Measurements from ENCODE around the gene FXN.

FXN gene

GRCh38 chr9:69003051-69003450 lies 32.5 kb upstream of the FXN start:
- Histone ChIP-seq H3K9me3 (ENCODE audit: control insufficient read depth, insufficient read depth, low read length) (no peaks in the 10 kb centered on the region), H3K4me1 (ENCODE audit: control insufficient read depth, insufficient read depth, low read length) (no peaks in the 10 kb centered on the region), H3K27ac (ENCODE audit: low read length) (no peak overlapping the region), H3K4me3 (ENCODE audit: low read length) (no peak overlapping the region), H3K36me3 (ENCODE audit: control insufficient read depth, insufficient read depth, low read length) (no peaks in the 10 kb centered on the region), H3K27me3 (ENCODE audit: control insufficient read depth, insufficient read depth, low read length) (no peaks in the 10 kb centered on the region)
- no peak for DNase-seq (ENCODE audit: low read depth, low spot score)
- no CpG with 5 or more reads among the region's 8 CpGs for WGBS (ENCODE audit: insufficient coverage, insufficient read length)

- WGBS (ENCODE audit: insufficient coverage, insufficient read length): no CpG with 5 or more reads among the region's 2 CpGs
- H3K27me3 ChIP-seq (ENCODE audit: control insufficient read depth, insufficient read depth, low read length): no peaks in the 10 kb centered on the region
- no peak overlapping the region for H3K4me3 ChIP-seq (ENCODE audit: low read length)
- H3K9me3 ChIP-seq (ENCODE audit: control insufficient read depth, insufficient read depth, low read length): no peaks in the 10 kb centered on the region
- no peak overlapping the region for H3K27ac ChIP-seq (ENCODE audit: low read length)
- no peaks in the 10 kb centered on the region for H3K36me3 ChIP-seq (ENCODE audit: control insufficient read depth, insufficient read depth, low read length)
- no peaks in the 10 kb centered on the region for H3K4me1 ChIP-seq (ENCODE audit: control insufficient read depth, insufficient read depth, low read length)
- DNase-seq (ENCODE audit: low read depth, low spot score): no peak
Measured at GRCh38 chr9:69004836-69005235, 30.7 kb upstream of the FXN start.

GRCh38 chr9:69009708-69010107 lies 25.8 kb upstream of the FXN start:
- H3K4me3 ChIP-seq (ENCODE audit: low read length): no peak overlapping the region
- no peak for DNase-seq (ENCODE audit: low read depth, low spot score)
- H3K27ac ChIP-seq (ENCODE audit: low read length): no peak overlapping the region
- H3K27me3 ChIP-seq (ENCODE audit: control insufficient read depth, insufficient read depth, low read length): no peaks in the 10 kb centered on the region
- H3K9me3 ChIP-seq (ENCODE audit: control insufficient read depth, insufficient read depth, low read length): no peaks in the 10 kb centered on the region
- no peaks in the 10 kb centered on the region for H3K4me1 ChIP-seq (ENCODE audit: control insufficient read depth, insufficient read depth, low read length)
- H3K36me3 ChIP-seq (ENCODE audit: control insufficient read depth, insufficient read depth, low read length): no peaks in the 10 kb centered on the region
- WGBS (ENCODE audit: insufficient coverage, insufficient read length): no CpG with 5 or more reads among the region's 1 CpG

- H3K4me3 ChIP-seq (ENCODE audit: low read length): no peak overlapping the region
- H3K27ac ChIP-seq (ENCODE audit: low read length): no peak overlapping the region
- H3K9me3 ChIP-seq (ENCODE audit: control insufficient read depth, insufficient read depth, low read length): no peaks in the 10 kb centered on the region
- H3K36me3 ChIP-seq (ENCODE audit: control insufficient read depth, insufficient read depth, low read length): no peaks in the 10 kb centered on the region
- no CpG with 5 or more reads among the region's 18 CpGs for WGBS (ENCODE audit: insufficient coverage, insufficient read length)
- no peaks in the 10 kb centered on the region for H3K27me3 ChIP-seq (ENCODE audit: control insufficient read depth, insufficient read depth, low read length)
- H3K4me1 ChIP-seq (ENCODE audit: control insufficient read depth, insufficient read depth, low read length): no peaks in the 10 kb centered on the region
- no peak for DNase-seq (ENCODE audit: low read depth, low spot score)
Measured at GRCh38 chr9:69012696-69013381, 22.7 kb upstream of the FXN start.

GRCh38 chr9:69013382-69013727 lies 22.2 kb upstream of the FXN start:
- Histone ChIP-seq H3K9me3 (ENCODE audit: control insufficient read depth, insufficient read depth, low read length) (no peaks in the 10 kb centered on the region), H3K4me3 (ENCODE audit: low read length) (no peak overlapping the region), H3K4me1 (ENCODE audit: control insufficient read depth, insufficient read depth, low read length) (no peaks in the 10 kb centered on the region), H3K27me3 (ENCODE audit: control insufficient read depth, insufficient read depth, low read length) (no peaks in the 10 kb centered on the region), H3K36me3 (ENCODE audit: control insufficient read depth, insufficient read depth, low read length) (no peaks in the 10 kb centered on the region), H3K27ac (ENCODE audit: low read length) (no peak overlapping the region)
- DNase-seq (ENCODE audit: low read depth, low spot score): no peak
- no CpG with 5 or more reads among the region's 26 CpGs for WGBS (ENCODE audit: insufficient coverage, insufficient read length)

- Histone ChIP-seq H3K27ac (ENCODE audit: low read length) (no peak within 1 kb of the TSS), H3K9me3 (ENCODE audit: control insufficient read depth, insufficient read depth, low read length) (no peaks in the 10 kb centered on the region), H3K4me1 (ENCODE audit: control insufficient read depth, insufficient read depth, low read length) (no peaks in the 10 kb centered on the region), H3K36me3 (ENCODE audit: control insufficient read depth, insufficient read depth, low read length) (no peaks in the 10 kb centered on the region), H3K4me3 (ENCODE audit: low read length) (no peak within 1 kb of the TSS), H3K27me3 (ENCODE audit: control insufficient read depth, insufficient read depth, low read length) (no peaks in the 10 kb centered on the region)
- whole genome bisulfite sequencing (ENCODE audit: insufficient coverage, insufficient read length): no CpG with 5 or more reads among the region's 29 CpGs
- no peak for DNase-seq (ENCODE audit: low read depth, low spot score)
Measured at GRCh38 chr9:69014013-69014412, 21.5 kb upstream of the FXN start, which contains the start of gene PRKACG. Gene PRKACG, minus strand, starts transcription at chr9:69014113. Its CDS starts 21 bp downstream, at chr9:69014092.

GRCh38 chr9:69016191-69017096 lies 19.1 kb upstream of the FXN start:
- Histone ChIP-seq H3K27ac (ENCODE audit: low read length) (no peak overlapping the region), H3K36me3 (ENCODE audit: control insufficient read depth, insufficient read depth, low read length) (no peaks in the 10 kb centered on the region), H3K27me3 (ENCODE audit: control insufficient read depth, insufficient read depth, low read length) (no peaks in the 10 kb centered on the region), H3K4me3 (ENCODE audit: low read length) (no peak overlapping the region), H3K4me1 (ENCODE audit: control insufficient read depth, insufficient read depth, low read length) (no peaks in the 10 kb centered on the region), H3K9me3 (ENCODE audit: control insufficient read depth, insufficient read depth, low read length) (no peaks in the 10 kb centered on the region)
- DNase-seq (ENCODE audit: low read depth, low spot score): no peak
- no CpG with 5 or more reads among the region's 5 CpGs for WGBS (ENCODE audit: insufficient coverage, insufficient read length)

- H3K4me1 ChIP-seq (ENCODE audit: control insufficient read depth, insufficient read depth, low read length): no peaks in the 10 kb centered on the region; the same call in 1 of the 2 replicates
- no peak overlapping the region for H3K4me3 ChIP-seq (ENCODE audit: low read length)
- no peak for DNase-seq (ENCODE audit: low read depth, low spot score)
- H3K9me3 ChIP-seq (ENCODE audit: control insufficient read depth, insufficient read depth, low read length): no peaks in the 10 kb centered on the region
- no peak overlapping the region for H3K27ac ChIP-seq (ENCODE audit: low read length)
- no peaks in the 10 kb centered on the region for H3K27me3 ChIP-seq (ENCODE audit: control insufficient read depth, insufficient read depth, low read length)
- H3K36me3 ChIP-seq (ENCODE audit: control insufficient read depth, insufficient read depth, low read length): no peaks in the 10 kb centered on the region
- WGBS (ENCODE audit: insufficient coverage, insufficient read length): no CpG with 5 or more reads among the region's 5 CpGs
Measured at GRCh38 chr9:69018737-69019136, 16.8 kb upstream of the FXN start.

- Histone ChIP-seq H3K4me1 (ENCODE audit: control insufficient read depth, insufficient read depth, low read length) (peaks cover 2% of the 10 kb centered on the region; the same call in 1 of the 2 replicates), H3K4me3 (ENCODE audit: low read length) (no peak overlapping the region), H3K27ac (ENCODE audit: low read length) (no peak overlapping the region), H3K27me3 (ENCODE audit: control insufficient read depth, insufficient read depth, low read length) (no peaks in the 10 kb centered on the region), H3K36me3 (ENCODE audit: control insufficient read depth, insufficient read depth, low read length) (no peaks in the 10 kb centered on the region), H3K9me3 (ENCODE audit: control insufficient read depth, insufficient read depth, low read length) (no peaks in the 10 kb centered on the region)
- no CpG with 5 or more reads among the region's 3 CpGs for WGBS (ENCODE audit: insufficient coverage, insufficient read length)
- DNase-seq (ENCODE audit: low read depth, low spot score): no peak
Measured at GRCh38 chr9:69019808-69020207, 15.7 kb upstream of the FXN start.

GRCh38 chr9:69020301-69021145 lies 15.0 kb upstream of the FXN start:
- Histone ChIP-seq H3K27me3 (ENCODE audit: control insufficient read depth, insufficient read depth, low read length) (no peaks in the 10 kb centered on the region), H3K4me3 (ENCODE audit: low read length) (no peak overlapping the region), H3K4me1 (ENCODE audit: control insufficient read depth, insufficient read depth, low read length) (peaks cover 2% of the 10 kb centered on the region; the same call in 1 of the 2 replicates), H3K27ac (ENCODE audit: low read length) (no peak overlapping the region), H3K9me3 (ENCODE audit: control insufficient read depth, insufficient read depth, low read length) (no peaks in the 10 kb centered on the region), H3K36me3 (ENCODE audit: control insufficient read depth, insufficient read depth, low read length) (no peaks in the 10 kb centered on the region)
- no peak for DNase-seq (ENCODE audit: low read depth, low spot score)
- no CpG with 5 or more reads among the region's 8 CpGs for WGBS (ENCODE audit: insufficient coverage, insufficient read length)
